HG02943 (cell line): Measurements from ENCODE around the gene PLXND1.

Experiments used
- ATAC-seq: cut with Tn5 transposase; IDR thresholded peaks from one replicate; pipeline ENCODE4 v1.9.1; 2021; ENCODE audit warnings: mild to moderate bottlenecking, low read depth, moderate library complexity; ENCODE audit not compliant: unreplicated experiment

PLXND1 gene

DNA sequence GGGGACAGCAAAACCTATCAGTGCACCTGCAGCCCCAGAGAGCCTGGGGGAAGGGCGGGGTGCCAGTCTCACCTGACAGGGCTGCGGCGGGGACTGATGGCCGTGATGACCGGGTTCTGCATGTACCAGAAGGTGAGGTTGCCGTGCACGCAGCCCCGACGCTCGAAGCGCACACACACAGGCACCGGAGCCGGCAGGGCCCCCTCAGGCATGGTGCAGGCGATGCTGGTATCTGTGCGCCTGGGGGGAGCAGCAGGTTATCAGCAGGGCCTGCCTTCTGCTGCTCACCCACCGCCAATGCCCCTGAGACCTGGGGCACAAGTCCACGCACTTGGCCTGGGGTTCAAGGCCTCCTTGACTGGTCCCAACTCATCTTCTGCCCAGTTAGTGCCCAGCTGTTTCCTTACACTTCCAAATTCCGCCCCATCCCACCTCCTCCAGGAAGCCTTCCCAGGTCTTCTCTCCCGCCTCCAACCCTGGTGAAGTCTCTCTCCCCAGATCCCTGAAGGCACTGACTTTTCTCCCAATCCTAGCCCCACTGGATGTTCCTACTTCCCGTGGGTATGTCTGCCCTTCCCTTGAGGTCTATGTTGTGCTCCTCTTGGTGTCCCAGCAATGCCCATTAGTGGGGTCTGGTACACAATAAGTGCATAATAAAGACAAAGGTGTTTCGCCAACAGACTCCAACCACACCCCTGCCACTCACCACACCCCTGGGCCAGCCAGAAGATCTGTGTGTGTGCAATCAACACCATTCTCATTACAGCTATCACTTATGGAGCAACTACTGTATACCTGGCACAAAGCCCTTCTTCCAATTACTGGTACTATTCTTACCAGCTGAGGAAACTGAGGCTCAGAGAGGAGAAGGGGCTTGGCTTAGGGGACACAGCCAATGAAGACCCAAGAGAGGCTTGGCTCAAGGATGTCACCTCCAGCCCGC, 34.6 kb downstream of the PLXND1 start:
- no peak for ATAC-seq

DNA sequence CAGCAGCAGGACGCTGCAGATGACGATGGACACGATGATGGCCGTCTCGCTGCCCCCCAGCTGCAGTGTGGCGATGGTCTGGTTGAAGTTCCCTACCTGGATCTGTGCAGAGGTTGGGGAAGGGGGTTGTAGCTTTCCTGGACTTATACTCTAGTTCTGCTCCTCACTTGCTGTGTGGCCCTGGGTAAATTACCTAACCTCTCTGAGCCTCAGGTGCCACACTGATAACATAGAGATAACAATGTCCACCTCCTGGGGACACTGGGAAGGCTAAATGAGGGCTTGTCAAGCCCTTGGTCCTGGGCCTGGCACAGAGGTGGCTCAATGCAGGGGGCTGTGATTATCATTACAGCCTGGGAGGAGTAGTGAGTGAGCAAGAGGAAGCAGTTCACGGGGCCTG, 36.6 kb downstream of the PLXND1 start:
- no peak for ATAC-seq

DNA sequence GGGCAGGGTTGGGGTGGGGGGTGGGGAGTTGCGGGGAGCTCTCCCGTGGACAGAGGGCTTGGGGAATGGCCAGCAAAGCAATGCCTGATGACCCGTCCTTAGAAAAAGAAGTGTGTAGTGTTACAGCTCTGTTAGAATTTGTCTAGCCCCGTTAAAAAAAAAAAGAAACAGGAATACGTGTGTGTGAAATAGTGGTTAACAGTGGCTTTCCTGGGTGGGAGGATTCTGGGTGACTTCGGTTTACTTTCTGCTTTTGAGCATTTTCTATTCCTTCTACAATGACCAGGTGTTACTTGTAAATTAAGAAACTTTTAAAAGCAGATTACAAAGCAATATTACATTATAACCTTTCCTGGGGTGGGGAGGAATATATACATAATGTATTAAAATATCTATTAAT, 38.5 kb downstream of the PLXND1 start:
- ATAC-seq = no peak

DNA sequence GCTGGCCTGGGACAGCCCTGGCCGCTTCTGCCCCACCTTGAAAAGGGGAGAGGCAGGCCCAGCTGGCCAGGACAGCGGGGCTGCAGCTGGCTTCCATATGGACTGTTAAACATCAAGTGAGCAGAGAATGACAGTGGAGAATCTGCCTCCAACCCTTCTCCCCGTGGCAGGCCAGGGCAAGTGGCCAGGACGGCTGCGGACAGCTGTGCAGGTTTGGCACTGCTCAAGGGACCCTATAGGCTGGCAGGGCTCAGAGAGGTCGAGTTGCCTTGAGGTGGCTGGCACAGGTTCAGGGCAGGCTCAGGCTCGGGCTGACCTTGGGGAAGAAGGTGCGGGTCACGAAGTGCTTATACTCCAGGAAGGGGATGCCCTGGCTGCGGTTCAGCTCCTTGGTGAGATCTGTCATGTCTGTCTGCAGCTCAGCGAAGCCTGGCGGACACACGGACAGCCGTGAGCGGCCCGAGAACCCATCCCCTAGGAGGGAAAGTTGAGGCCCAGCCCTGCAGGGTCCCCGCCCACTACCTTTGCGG, 39.2 kb downstream of the PLXND1 start:
- ATAC-seq = no peak

DNA sequence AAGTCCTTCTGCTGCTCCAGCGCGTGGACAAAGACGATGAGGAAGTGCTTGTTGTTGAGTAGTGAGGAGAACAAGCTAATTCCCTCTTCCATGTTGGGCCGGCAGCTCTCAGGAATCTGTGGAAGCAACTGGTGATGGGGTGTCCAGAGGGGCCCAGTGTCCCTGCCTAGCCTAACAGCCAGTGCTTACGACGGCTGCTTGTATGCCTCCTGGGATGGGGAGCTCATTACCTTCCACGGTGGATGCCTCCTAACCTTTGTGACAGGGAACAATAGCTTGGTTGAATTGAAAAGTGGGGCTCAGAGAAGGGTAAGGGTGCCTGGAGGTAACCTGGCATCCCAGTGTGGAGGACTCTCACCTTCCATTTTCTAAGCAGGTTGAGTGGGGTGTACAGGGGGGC, 40.6 kb downstream of the PLXND1 start:
- ATAC-seq = no peak

DNA sequence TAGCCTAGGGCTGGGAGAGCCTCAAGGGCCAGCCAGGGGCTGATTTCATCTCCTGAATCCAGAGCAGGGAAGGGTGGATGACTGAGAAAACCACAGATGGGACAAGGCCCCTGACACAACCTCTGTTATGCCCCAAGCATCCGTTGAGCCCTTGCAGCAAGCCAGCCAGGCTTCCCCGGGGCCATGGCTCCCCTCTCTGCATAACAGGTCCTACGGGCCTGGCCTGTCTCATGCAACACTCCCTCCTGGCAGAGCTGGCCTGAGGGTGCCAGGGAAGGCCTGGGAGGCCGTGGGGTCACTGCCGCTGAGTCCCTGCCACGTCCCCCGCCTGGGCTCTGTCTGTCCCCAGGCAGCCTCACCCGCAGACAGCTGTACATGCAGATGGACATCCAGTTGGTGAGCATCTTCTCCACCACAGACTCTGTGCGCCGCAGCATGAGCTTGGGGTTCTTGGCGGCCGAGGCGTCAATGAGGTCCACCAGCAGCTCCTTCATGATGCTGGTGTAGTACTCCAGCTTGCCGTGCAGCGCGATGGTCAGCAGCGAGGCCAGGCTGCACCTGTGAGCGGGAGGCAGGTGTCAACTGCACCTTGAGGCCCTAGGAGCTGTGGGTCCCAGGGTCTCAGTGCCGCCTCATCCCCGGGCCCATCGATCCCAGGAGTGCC, 41.4 kb downstream of the PLXND1 start:
- no peak for ATAC-seq

DNA sequence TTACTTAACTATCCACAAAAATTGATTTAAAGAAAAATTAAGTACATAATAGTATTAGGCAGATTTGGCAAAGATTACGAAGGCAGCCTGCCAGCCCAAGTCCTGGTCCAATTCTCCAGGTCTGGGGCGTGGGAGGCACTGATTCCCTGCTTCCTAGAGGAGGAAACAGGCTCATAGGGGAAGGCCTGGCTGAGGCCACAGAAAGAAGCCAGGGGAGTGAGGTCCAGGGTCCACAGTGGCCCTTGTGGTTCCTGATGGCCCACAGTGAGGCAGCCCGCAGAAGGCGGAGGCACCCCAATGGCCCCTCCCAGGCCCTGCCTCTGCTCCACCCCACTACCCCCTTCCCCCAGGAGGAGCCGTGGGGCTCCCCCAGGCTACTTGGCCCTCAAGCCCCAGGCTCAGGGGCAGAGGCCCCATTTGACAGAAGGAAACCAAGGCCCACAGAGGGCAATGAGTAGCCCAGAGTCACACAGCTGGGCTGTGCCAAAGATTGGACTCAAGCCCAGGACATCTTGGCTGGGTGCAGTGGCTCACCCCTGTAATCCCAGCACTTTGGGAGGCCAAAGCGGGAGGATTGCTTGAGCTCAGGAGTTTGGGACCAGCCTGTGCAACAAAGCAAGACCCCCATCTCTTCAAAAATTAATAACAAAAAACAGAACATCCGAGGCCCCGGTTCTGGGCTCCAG, 42.5 kb downstream of the PLXND1 start:
- ATAC-seq = no peak

DNA sequence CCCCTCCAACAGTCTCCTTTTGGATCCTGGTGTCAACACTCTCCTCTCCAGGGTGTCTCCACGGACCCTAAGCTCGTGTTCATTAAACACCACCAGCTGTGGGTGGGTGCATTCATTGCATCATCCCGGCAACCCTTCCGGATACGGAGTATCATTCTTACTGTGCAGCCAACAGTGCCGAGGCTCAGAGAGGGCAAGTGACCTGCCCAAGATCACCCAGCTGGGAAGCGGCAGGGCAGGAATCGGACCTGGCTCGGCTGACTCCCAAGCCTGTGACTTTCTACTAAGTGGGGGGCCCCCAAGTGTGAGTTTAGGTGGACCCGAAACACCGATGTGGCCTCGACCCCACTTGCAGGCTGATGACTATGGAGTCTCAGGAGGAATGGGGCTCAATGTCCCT, 43.1 kb downstream of the PLXND1 start:
- no peak for ATAC-seq

DNA sequence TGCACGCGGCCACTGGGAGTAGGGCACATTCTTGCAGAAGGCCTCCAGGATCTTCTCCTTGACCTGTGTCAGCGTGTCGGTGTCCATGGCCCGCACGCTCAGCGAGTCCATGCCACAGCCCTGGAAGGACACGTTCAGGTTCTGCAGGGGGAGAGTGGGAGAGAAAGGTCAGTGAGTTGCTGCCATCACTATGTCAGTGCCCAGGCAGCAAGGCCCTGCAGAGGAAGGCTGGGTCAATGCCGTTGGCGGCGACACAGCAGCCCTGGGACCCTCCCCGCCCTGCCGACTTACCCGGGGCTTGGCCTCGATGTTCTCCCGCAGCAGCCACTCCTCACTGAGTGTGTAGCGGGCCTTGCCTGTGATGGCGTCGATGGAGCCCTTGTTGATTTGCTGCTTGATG, 43.7 kb downstream of the PLXND1 start:
- ATAC-seq = no peak

DNA sequence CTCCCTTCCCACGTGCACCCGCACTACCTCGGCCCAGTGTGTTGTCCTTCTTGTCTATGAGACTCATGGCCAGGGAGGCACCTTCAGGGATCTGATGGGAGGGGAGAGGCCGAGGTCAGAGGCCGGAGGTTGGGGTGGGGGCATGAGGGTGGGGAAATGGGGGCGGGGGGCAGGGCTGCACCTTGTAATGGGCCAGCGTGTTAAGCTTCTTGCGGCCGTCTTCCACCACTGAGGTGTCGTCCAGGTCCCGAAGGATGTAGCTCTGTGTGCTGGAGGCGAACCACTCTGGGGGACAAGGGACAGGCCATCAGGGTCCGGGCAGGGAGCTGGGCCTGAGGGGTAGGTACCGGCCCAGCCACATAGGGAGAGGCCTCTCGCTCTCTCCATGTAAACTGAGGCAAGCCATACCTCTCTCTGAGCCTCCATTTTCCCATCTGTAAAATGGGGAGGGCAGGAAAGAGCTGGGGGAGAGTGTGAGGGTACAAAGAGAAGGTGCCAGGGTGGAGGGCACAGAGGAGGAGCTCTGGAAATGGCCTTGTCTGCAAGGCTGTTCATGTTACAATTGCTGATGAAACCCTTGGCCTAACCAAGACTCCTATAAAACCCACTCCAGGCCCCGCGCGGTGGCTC, 44.7 kb downstream of the PLXND1 start:
- ATAC-seq = no peak

DNA sequence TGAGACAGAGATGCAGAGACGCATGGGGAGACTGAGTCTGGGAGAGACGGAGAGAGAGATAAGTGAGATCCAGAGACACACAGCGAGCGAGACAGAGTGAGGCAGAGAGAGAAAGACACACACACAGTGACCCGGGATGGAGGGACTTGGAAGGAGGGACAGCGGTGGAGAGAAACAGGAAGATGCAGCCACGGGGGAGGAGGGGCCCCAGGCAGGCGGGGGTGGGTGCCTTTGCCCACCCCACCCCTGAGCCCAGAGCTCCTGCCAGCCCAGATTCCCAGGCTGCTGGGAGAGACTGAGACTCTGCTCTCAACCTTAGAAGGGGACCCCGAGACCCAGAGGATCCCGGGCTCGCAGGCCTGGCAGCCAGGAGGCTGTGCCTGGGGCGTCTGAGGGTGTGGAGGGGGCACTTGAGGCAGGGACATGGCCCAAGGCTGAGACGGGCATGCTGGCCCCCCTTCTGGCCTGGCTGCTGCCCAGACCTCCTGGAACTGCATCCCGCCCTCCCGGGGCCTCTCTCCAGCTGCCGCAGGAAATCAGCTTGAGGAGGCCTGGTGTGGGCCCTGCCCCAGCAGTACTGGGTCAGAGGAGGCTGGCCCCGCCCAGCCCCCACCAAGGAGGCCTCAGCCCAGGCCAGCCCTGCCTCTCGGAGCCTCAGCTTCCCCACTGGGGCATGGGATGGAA, 45.4 kb downstream of the PLXND1 start:
- ATAC-seq = no peak

DNA sequence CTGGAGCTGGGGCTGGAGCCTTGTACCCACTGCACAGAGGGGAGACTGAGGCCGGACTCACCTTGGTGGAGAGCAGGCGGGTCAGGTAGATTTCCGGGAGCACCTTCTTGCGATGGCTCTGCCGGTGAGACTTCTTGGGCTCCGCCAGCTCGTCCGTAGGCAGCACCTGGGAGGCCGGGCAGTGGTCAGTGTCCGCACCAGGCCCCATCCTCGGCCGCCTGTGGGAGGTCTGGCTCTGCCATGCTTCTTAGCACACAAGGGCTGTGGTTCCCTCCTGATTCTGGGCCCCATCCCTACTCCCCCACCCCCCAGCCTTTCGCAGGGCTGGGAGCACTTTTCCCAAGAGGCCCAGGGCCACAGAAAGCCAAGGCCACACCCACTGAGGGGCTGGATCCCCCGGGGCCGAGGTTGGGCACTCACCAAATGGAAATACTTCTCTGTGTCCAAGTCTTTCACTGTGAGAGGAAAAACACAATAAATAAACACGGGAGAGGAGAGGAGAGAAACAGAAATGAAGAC, 46.1 kb downstream of the PLXND1 start:
- no peak for ATAC-seq

DNA sequence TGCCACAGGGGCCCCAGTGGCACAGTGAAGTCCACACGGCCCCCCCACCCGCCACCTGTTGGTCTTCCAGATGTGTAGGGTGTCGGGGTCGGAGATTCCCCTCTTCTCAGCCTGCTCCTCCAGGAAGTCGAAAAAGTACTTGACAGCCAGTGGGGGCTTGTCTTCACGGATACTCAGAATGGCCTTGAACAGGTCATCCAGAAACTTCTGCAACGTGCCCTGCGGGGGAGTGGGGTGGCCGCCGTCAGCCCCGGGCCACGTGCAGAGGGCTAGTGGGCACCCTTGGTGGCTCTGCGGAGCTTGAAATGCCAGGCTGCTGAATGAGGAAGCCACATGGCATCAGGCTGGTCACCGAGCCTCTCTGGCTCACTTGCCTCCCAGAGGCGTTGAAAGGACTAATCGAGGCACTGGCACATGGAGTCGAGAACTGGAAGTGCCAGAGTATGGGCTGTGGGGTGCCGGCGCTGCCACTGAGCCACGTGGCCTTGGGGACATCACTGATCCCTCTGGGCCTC, 46.9 kb downstream of the PLXND1 start:
- no peak for ATAC-seq

DNA sequence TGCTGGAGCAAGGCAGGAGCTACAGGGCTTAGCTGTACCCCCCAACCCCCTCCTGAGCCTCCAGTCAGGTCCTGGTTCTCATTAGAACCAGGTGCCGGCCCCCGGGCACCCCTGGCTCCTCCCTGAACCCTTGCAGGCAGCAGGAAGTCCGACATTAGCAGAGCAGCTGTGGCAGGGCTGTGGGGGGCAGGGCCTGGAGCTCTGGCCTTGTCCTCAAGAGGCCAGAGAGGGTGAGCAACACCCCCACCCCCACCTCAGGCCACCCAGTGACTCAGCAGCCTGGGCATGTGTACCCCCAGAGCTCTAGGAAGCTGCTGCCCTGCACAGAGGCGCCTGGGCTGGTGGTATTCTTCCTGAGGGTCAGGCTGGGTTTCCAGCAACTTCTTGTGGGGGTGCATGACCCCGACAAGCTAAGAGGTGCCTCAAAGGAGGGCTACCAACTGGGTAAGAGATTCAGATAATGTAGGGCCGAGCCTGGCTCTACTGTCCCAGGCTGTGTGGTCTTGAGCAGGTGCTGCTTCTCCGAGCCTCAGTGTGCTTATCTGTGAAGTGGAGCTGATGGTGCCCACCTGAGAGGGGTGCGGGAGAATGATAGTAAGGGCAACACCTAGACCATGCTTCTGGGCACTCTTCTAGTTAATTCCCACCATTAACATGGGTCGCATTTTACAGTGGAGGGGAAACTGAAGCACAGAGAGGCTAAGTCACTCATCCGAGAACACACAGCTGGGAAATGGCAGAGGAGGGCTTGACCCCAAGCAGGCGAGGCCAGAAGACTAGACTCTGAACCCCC, 47.5 kb downstream of the PLXND1 start:
- ATAC-seq = no peak

DNA sequence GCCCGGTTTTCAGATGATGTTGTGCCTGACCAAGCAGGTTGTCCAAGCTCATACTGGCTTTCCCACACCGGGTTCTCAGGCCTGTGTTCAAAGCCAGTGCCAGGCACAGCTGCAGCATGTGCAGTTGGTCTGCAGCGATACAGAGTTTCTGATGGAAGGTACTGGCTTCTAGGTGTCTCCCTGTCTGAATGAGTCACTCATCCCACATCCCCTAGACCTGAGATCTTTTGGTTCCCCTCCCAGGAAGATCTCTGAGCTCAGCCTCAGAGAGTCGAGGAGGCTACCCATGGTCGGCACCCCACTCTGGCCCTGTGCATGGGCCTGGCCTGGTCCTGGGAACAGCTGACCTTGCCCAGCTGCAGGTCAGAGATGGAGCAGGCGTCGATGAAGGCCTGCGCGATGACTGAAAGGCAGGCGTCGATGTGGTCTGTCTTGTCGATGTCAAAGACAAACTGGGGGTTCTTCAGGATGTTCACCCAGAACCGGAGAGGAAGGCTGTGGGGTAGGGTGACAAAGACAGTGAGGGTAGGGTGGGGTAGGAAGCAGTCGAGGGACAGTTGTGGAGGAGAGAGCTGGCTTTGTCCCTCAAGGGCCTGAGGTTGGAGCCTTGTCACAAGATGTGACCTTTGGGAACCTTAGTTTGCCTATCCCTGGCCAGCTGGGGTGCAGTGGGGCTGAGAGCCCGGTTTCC, 48.2 kb downstream of the PLXND1 start:
- no peak for ATAC-seq

DNA sequence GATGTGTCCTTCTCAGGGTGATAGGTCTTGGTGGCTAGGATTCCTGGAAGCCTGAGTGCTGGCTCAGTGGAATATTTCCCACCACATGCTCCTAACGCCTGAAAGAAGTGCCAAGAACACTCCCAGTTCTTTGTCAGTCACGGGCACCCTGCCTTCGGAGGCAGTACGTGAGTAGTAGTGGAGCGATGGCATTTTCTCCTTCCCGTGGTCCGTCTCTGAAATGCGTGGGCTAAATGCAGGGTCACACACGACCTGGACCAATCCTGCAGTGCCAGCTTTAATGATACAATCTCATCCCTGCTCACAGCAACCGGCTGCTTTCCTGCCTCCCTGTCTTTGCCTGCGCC, 49.0 kb downstream of the PLXND1 start:
- ATAC-seq = no peak

DNA sequence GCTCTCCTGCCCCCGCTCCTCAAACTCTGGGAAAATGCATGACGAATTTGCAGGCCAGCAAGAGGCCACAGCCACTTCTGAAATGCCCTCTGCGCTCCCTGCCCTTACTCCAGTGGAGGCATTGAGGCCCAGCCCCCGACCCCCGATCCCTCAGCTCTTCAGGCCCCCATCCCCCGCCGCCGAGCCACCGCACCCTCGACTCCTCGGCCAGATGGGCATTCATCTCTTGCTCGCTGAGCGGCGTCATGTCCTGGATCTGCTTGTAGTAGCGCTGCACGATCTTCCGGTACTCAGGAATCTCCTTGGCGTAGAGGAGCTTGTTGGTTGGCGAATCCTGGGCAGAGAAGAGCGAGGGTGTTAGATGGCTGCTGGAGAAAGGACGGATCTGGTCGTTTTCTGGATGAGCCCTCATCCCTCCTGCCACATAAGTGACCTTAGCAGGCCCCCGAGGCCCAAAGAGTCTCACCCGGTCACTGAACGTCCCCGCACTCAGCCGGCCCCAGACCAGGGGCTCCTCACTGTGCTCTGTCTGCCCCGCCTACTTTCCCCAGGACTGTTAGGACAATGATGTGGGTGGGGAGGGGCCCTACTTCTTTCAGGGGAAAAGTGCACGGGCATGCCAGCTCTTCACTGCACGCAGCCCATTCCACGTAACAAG, 49.5 kb downstream of the PLXND1 start:
- no peak for ATAC-seq

DNA sequence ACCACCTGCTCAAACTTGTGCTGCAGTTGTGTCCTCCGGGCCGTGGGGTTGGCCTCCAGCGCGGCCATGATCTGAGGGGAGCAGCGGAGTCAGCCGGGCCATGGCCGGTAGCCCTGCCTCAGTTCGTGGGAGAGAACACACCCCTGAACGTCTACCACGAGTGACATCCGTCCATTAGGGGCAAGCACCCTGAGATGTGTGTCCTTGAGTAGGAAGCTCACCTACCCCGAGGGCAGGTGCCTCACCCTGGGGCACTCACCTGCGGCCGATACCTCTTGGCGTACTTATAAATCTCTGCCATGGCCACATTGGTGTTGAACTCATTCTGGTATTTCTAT, 50.1 kb downstream of the PLXND1 start:
- ATAC-seq = no peak
